ENCODE measurements around the gene SLC22A3. TPM values are rescaled to one million over a fixed set of nuclear protein-coding genes. Genes with fewer than 3 reads are reported as not detected.

The SLC22A3 gene
- total and polyA plus RNA-seq, 2 donors (not counting 1 experiment from before 2014, with no cell fraction given), result under 0.01 to 0.03 TPM

DNA sequence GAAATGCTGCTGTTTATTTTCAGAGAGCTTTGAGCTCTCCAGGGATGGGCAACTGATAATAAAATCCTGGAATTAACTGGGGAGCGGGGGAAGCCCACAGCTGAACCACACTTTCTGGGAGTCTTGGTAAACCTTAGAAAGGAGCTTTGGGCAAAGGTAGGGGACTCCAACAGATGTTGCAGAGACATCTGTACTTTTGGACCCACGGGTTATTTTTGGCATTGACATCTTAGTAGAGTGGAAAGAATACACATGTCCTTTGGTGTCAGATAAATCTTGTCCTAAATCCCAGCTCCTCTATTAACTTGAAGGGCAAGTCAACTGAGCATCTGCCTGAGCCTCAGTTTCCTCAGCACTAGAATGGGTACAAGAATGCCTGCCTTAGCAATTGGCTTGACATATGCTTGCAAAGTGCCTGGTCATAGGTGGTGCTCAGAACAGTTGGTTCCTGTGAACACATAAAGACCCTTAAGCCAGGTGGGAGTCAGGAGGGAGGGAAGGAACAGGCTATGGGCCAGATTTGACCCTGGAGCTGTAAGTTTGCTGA, 5.8 kb downstream of the SLC22A3 start:
- DNase-seq (ENCODE audit: low read depth in 2 of 2), result no peak
- H2AFZ ChIP-seq (ENCODE audit: low read length), result no peak overlapping the region
- no peak overlapping the region for H3K4me2 ChIP-seq (ENCODE audit: extremely low read depth, insufficient read depth, low read length)
- H3K36me3 ChIP-seq (ENCODE audit: control insufficient read depth, insufficient read depth, low read length), result no peaks in the 10 kb centered on the region
- H4K20me1 ChIP-seq (ENCODE audit: control insufficient read depth, extremely low read depth, insufficient read depth, low read length), result no peaks in the 10 kb centered on the region
- H3K9me3 ChIP-seq (ENCODE audit: control insufficient read depth, insufficient read depth, low read depth, low read length), result no peaks in the 10 kb centered on the region
- H3K4me1 ChIP-seq (ENCODE audit: control insufficient read depth, extremely low read depth, insufficient read depth, low read length), result no peaks in the 10 kb centered on the region
- no peaks in the 10 kb centered on the region for H3K79me2 ChIP-seq (ENCODE audit: control insufficient read depth, insufficient read depth, low read length)
- TF ChIP-seq, protein P1, sequence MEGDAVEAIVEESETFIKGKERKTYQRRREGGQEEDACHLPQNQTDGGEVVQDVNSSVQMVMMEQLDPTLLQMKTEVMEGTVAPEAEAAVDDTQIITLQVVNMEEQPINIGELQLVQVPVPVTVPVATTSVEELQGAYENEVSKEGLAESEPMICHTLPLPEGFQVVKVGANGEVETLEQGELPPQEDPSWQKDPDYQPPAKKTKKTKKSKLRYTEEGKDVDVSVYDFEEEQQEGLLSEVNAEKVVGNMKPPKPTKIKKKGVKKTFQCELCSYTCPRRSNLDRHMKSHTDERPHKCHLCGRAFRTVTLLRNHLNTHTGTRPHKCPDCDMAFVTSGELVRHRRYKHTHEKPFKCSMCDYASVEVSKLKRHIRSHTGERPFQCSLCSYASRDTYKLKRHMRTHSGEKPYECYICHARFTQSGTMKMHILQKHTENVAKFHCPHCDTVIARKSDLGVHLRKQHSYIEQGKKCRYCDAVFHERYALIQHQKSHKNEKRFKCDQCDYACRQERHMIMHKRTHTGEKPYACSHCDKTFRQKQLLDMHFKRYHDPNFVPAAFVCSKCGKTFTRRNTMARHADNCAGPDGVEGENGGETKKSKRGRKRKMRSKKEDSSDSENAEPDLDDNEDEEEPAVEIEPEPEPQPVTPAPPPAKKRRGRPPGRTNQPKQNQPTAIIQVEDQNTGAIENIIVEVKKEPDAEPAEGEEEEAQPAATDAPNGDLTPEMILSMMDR (conservative IDR thresholded peaks at IDR 0.05 in 1 of 2, IDR thresholded peaks at IDR 0.05 in 1 of 2; ENCODE audit: low read depth in 1 of 2, low read length in 2 of 2), result no peak
- TF ChIP-seq EZH2 (IDR thresholded peaks at IDR 0.05; ENCODE audit: low read length, missing control alignments), result no peak
- H3K9ac ChIP-seq (ENCODE audit: insufficient read depth, low read length), result no peak overlapping the region
- no peak overlapping the region for H3K27ac ChIP-seq (ENCODE audit: insufficient read depth, low read length)
- H3K27me3 ChIP-seq (ENCODE audit: control insufficient read depth, insufficient read depth, low read length), result peaks cover 1% of the 10 kb centered on the region
- no peak overlapping the region for H3K4me3 ChIP-seq (replicated peaks in 1 of 4; ENCODE audit: control extremely low read depth in 1 of 4, insufficient read depth in 1 of 4, low read depth in 3 of 4, low read length in 4 of 4)

DNA sequence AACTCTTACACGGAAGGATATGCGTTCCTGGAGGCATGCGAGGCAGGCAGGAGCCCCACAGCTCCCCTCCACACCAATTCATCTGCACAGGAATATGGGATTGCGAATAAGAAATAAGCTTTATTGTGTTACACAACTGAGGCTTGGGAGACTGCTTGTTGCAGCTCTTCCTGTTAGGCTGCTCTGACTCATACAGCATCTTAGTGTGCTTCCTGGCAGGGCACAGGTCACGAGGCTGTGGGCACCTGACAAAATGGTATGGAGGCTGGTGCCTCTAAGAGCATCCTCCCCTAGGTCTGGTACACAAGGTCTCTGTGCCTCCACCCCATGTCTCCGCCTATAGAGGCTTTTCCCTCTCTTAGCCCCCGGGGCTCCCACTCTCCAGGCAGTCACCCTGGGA, 6.8 kb downstream of the SLC22A3 start:
- Histone ChIP-seq H3K4me3 (replicated peaks in 1 of 4; ENCODE audit: control extremely low read depth in 1 of 4, insufficient read depth in 1 of 4, low read depth in 3 of 4, low read length in 4 of 4) (no peak overlapping the region), H3K4me2 (ENCODE audit: extremely low read depth, insufficient read depth, low read length) (no peak overlapping the region), H3K79me2 (ENCODE audit: control insufficient read depth, insufficient read depth, low read length) (no peaks in the 10 kb centered on the region), H3K27ac (ENCODE audit: insufficient read depth, low read length) (no peak overlapping the region), H2AFZ (ENCODE audit: low read length) (no peak overlapping the region), H3K9ac (ENCODE audit: insufficient read depth, low read length) (no peak overlapping the region), H3K9me3 (ENCODE audit: control insufficient read depth, insufficient read depth, low read depth, low read length) (no peaks in the 10 kb centered on the region), H3K27me3 (ENCODE audit: control insufficient read depth, insufficient read depth, low read length) (no peaks in the 10 kb centered on the region), H3K36me3 (ENCODE audit: control insufficient read depth, insufficient read depth, low read length) (no peaks in the 10 kb centered on the region), H4K20me1 (ENCODE audit: control insufficient read depth, extremely low read depth, insufficient read depth, low read length) (no peaks in the 10 kb centered on the region), H3K4me1 (ENCODE audit: control insufficient read depth, extremely low read depth, insufficient read depth, low read length) (no peaks in the 10 kb centered on the region)
- TF ChIP-seq EZH2 (IDR thresholded peaks at IDR 0.05; ENCODE audit: low read length, missing control alignments), result no peak
- TF ChIP-seq, protein P1 (conservative IDR thresholded peaks at IDR 0.05 in 1 of 2, IDR thresholded peaks at IDR 0.05 in 1 of 2; ENCODE audit: low read depth in 1 of 2, low read length in 2 of 2), result no peak
- DNase-seq (ENCODE audit: low read depth in 2 of 2), result peak; percentile 32 to 37

DNA sequence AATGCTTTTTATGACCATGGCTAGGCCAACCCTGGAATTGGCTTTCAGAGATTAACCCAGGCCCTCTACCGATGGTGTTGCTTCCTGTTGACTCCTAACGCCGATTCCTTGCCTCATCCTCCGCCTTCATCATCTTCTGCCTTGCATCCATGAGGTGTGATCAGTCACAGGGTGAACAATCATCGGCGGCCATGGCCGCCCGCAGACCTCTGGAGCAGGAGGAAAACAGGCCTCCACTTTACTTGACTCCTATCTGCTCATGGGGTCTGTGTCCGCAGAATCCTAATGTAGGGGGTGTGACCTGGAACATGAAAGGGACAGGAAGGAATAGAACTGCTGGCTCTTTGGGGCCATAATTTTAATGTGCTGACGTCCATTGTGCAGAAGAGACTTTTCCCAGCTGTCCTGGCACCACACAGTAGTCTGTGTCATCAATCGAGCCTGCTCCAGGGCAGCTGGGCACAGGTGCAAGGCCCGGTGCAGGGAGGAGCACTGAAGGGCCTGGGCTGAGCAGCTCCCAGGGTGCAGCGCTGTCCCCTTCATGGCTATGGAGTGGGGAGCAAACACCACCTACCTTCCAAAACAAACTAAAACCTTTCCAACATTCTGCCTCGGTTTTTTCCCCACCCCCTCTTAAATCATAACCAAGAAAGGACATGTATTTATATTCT, 8.0 kb downstream of the SLC22A3 start:
- TF ChIP-seq EZH2 (IDR thresholded peaks at IDR 0.05; ENCODE audit: low read length, missing control alignments), result no peak
- TF ChIP-seq, protein P1 (conservative IDR thresholded peaks at IDR 0.05 in 1 of 2, IDR thresholded peaks at IDR 0.05 in 1 of 2; ENCODE audit: low read depth in 1 of 2, low read length in 2 of 2), result no peak
- H3K27ac ChIP-seq (ENCODE audit: insufficient read depth, low read length), result no peak overlapping the region
- H3K4me3 ChIP-seq (replicated peaks in 1 of 4; ENCODE audit: control extremely low read depth in 1 of 4, insufficient read depth in 1 of 4, low read depth in 3 of 4, low read length in 4 of 4), result no peak overlapping the region
- H3K4me2 ChIP-seq (ENCODE audit: extremely low read depth, insufficient read depth, low read length), result no peak overlapping the region
- no peak overlapping the region for H3K9ac ChIP-seq (ENCODE audit: insufficient read depth, low read length)
- H3K9me3 ChIP-seq (ENCODE audit: control insufficient read depth, insufficient read depth, low read depth, low read length), result no peaks in the 10 kb centered on the region
- H2AFZ ChIP-seq (ENCODE audit: low read length), result no peak overlapping the region
- no peaks in the 10 kb centered on the region for H3K36me3 ChIP-seq (ENCODE audit: control insufficient read depth, insufficient read depth, low read length)
- H3K79me2 ChIP-seq (ENCODE audit: control insufficient read depth, insufficient read depth, low read length), result no peaks in the 10 kb centered on the region
- H3K27me3 ChIP-seq (ENCODE audit: control insufficient read depth, insufficient read depth, low read length), result no peaks in the 10 kb centered on the region
- H3K4me1 ChIP-seq (ENCODE audit: control insufficient read depth, extremely low read depth, insufficient read depth, low read length), result no peaks in the 10 kb centered on the region
- H4K20me1 ChIP-seq (ENCODE audit: control insufficient read depth, extremely low read depth, insufficient read depth, low read length), result no peaks in the 10 kb centered on the region
- no peak for DNase-seq (ENCODE audit: low read depth in 2 of 2)

Data from fibroblast of lung (primary cell).